Heart left ventricle (tissue), 13 donors: Measurements from ENCODE around the gene IGSF1.
A peak's percentile ranks its signal among the peaks of the same experiment; 100 is the strongest.

Source experiments
- CTCF ChIP-seq, 12 donors: fragments of 200-600 bp; sonication (generic) in 4 of 12; IDR thresholded peaks; one replicate each; pipeline versions ENCODE4 v1.5.0 to v1.8.0; 2018 to 2022; ENCODE audit warnings: antibody characterized with exemption in 12 of 12, mild to moderate bottlenecking in 5 of 12
- POLR2A ChIP-seq, 2 donors: fragments of 450-650 bp; IDR thresholded peaks; one replicate each; pipeline ENCODE4 v1.6.1; 2017; ENCODE audit warnings: antibody characterized with exemption in 2 of 2, mild to moderate bottlenecking in 2 of 2, moderate library complexity in 2 of 2
- donor health status: ischemic (EF 13 %, LVEDD 7.1; RV severe dilation, severe dysfunction).
- donor health status: DM: no; HTN: yes; CAD: no.
- donor health status: DM: no; HTN: no; CAD: no.
- donor health status: ischemic (EF 25% LVEDD 6.9; RV normal size, moderate dysfunction).
- donor health status: ischemic (EF 25% LVEDD 5.7; RV mildly dilated, moderate dysfunction).
- donor health status: ischemic (EF 35%, LVEDD 5.7; RV mildly dilated, moderate dysfunction).
- donor health status: nonischemic (EF 11% LVEDD 7.7; RV severe dilation, severe dysfunction).
- donor health status: DM: yes; HTN: yes; CAD: no.
- donor health status: PGD.
- donor health status: ischemic (EF 29% LVEDD 5.4; RV normal size, mild dysfunction).
- donor health status: nonischemic (EF 23%, LVEDD 6.1; RV moderate dilation, normal function).

- TF ChIP-seq CTCF (IDR thresholded peaks at IDR 0.05) (peak in 1 of 12 donors; percentile 8), POLR2A (IDR thresholded peaks at IDR 0.05) (no peak)
Measured at GRCh38 chrX:131262738-131263679, 26.1 kb downstream of the IGSF1 start.
